Prostate gland (tissue), 2 donors: Measurements from ENCODE around the gene CROCC2.

ENCODE experiments used
- CTCF ChIP-seq, 4 experiments: fragments of 200-600 bp in 2 of 4; fragments of 450-650 bp in 2 of 4; sonication (generic) in 2 of 4; IDR thresholded peaks; 1 replicate in 3 of 4; 2 replicates in 1 of 4; pipeline ENCODE4 v1.5.1; 2016 to 2019; ENCODE audit warnings: antibody characterized with exemption in 4 of 4, mild to moderate bottlenecking in 2 of 4, moderate library complexity in 2 of 4
- POLR2A ChIP-seq: fragments of 450-650 bp; IDR thresholded peaks from one replicate; pipeline ENCODE4 v1.6.1; 2016; ENCODE audit warnings: antibody characterized with exemption, mild to moderate bottlenecking
- POLR2AphosphoS5 ChIP-seq: sonication (generic); formaldehyde crosslinking; IDR thresholded peaks from one replicate; pipeline ENCODE4 v1.6.1; 2017; ENCODE audit warnings: antibody characterized with exemption

- no peak for TF ChIP-seq CTCF (IDR thresholded peaks at IDR 0.05)
- TF ChIP-seq POLR2A: no peak
- TF ChIP-seq POLR2AphosphoS5: no peak
Measured at GRCh38 chr2:240956171-240956934, 50.2 kb downstream of the CROCC2 start.
